Body of pancreas (tissue), 4 donors: ENCODE results near the gene BPHL.

Experiments
- POLR2A ChIP-seq, 3 donors: fragments of 450-650 bp; IDR thresholded peaks; one replicate each; pipeline ENCODE4 v1.6.1; 2016; ENCODE audit warnings: antibody characterized with exemption in 3 of 3, mild to moderate bottlenecking in 2 of 3
- TF ChIP-seq, protein P1 (sequence below), 7 experiments: fragments of 450-650 bp in 4 of 7; fragments of 200-600 bp in 3 of 7; sonication (generic) in 3 of 7; IDR thresholded peaks; one replicate each; pipeline ENCODE4 v1.5.1; 2016 to 2019; ENCODE audit warnings: antibody characterized with exemption in 7 of 7

- TF ChIP-seq, protein P1, sequence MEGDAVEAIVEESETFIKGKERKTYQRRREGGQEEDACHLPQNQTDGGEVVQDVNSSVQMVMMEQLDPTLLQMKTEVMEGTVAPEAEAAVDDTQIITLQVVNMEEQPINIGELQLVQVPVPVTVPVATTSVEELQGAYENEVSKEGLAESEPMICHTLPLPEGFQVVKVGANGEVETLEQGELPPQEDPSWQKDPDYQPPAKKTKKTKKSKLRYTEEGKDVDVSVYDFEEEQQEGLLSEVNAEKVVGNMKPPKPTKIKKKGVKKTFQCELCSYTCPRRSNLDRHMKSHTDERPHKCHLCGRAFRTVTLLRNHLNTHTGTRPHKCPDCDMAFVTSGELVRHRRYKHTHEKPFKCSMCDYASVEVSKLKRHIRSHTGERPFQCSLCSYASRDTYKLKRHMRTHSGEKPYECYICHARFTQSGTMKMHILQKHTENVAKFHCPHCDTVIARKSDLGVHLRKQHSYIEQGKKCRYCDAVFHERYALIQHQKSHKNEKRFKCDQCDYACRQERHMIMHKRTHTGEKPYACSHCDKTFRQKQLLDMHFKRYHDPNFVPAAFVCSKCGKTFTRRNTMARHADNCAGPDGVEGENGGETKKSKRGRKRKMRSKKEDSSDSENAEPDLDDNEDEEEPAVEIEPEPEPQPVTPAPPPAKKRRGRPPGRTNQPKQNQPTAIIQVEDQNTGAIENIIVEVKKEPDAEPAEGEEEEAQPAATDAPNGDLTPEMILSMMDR (IDR thresholded peaks at IDR 0.05) = no peak
- no peak for TF ChIP-seq POLR2A (IDR thresholded peaks at IDR 0.05)
Measured at GRCh38 chr6:3190056-3190455, 71.5 kb downstream of the BPHL start.
